Heart left ventricle (tissue), 16 donors: ENCODE results near the gene OR14K1. TPM values are rescaled to one million over a fixed set of nuclear protein-coding genes. Genes with fewer than 3 reads are reported as not detected.
"Not testable (repeated sequence)": the region's sequence is repeated elsewhere in the genome, so short reads cannot be mapped to it uniquely, and the experiment has no call there.

Source experiments
- ATAC-seq, 4 donors: fragments of 200-7000 bp; cut with Tn5 transposase; one replicate each; pipeline ENCODE4 v1.9.1; 2020 to 2022; ENCODE audit warnings: moderate library complexity in 4 of 4, mild to moderate bottlenecking in 3 of 4, moderate number of reproducible peaks in 1 of 4
- DNase-seq, 5 donors: peaks; one replicate each; pipeline ENCODE4 v3.0.0-alpha.2; 2020
- H3K27ac ChIP-seq, 12 donors: fragments of 200-600 bp; sonication (generic) in 4 of 12; one replicate each; pipeline versions ENCODE4 v1.5.0 to v1.8.0; 2016 to 2022; ENCODE audit warnings: mild to moderate bottlenecking in 2 of 12
- H3K27me3 ChIP-seq, 9 donors: fragments of 200-600 bp; sonication (generic) in 2 of 9; one replicate each; pipeline versions ENCODE4 v1.5.1 to v1.8.0; 2016 to 2022; ENCODE audit warnings: mild to moderate bottlenecking in 3 of 9
- H3K36me3 ChIP-seq, 9 donors: fragments of 200-600 bp; sonication (generic) in 2 of 9; one replicate each; pipeline versions ENCODE4 v1.5.0 to v1.8.0; 2018 to 2022; ENCODE audit warnings: mild to moderate bottlenecking in 2 of 9
- H3K4me1 ChIP-seq, 12 donors: fragments of 200-600 bp; sonication (generic) in 4 of 12; one replicate each; pipeline versions ENCODE4 v1.5.0 to v1.8.0; 2016 to 2022; ENCODE audit warnings: mild to moderate bottlenecking in 3 of 12
- H3K4me3 ChIP-seq, 12 donors: fragments of 200-600 bp; sonication (generic) in 4 of 12; one replicate each; pipeline versions ENCODE4 v1.5.0 to v1.8.0; 2017 to 2022; ENCODE audit warnings: mild to moderate bottlenecking in 9 of 12, moderate library complexity in 4 of 12
- H3K9me3 ChIP-seq, 12 donors: fragments of 200-600 bp; sonication (generic) in 4 of 12; one replicate each; pipeline versions ENCODE4 v1.5.0 to v1.8.0; 2016 to 2022; ENCODE audit warnings: mild to moderate bottlenecking in 1 of 12
- CTCF ChIP-seq, 12 donors: fragments of 200-600 bp; sonication (generic) in 4 of 12; IDR thresholded peaks; one replicate each; pipeline versions ENCODE4 v1.5.0 to v1.8.0; 2018 to 2022; ENCODE audit warnings: antibody characterized with exemption in 12 of 12, mild to moderate bottlenecking in 5 of 12
- POLR2A ChIP-seq, 2 donors: fragments of 450-650 bp; IDR thresholded peaks; one replicate each; pipeline ENCODE4 v1.6.1; 2017; ENCODE audit warnings: antibody characterized with exemption in 2 of 2, mild to moderate bottlenecking in 2 of 2, moderate library complexity in 2 of 2
- WGBS, 4 donors: extraction: QIAGEN DNeasy Blood & Tissue Kit in 2 of 4; methylation state at CpG; one replicate each; pipeline versions ENCODE4 v1.1.5 to v1.1.7; 2013 to 2018; 5-methylcytosine and 5-hydroxymethylcytosine counted together
- intact Hi-C, 10 donors: fragments of 100-400 bp; cut with DNase I; formaldehyde crosslinking; loops; one replicate each; pipeline versions ENCODE4 v1.11.1 to v1.14.2; 2022
- polyA plus RNA-seq, 2 donors: library from polyadenylated mRNA; stranded (reverse); fragments of 200-250 nt; gene quantifications; one replicate each; pipeline ENCODE4 v1.2.3, GENCODE V29; 2013
- total RNA-seq, 9 donors: library from RNA; depleted of rRNA in 2 of 9; stranded (reverse); fragments of >200 nt in 2 of 9; fragmentation: NEBNext Ultra II Directional in 3 of 9; extraction: Animal tissue kit (Norgen Biotek cat#: 25700) in 3 of 9; gene quantifications; one replicate each; pipeline versions ENCODE4 v1.1.0 to v1.2.4, GENCODE V29; 2016 to 2023
- donor health status: ischemic (EF 13 %, LVEDD 7.1; RV severe dilation, severe dysfunction).
- donor health status: healthy with polysubstance abuse.
- donor health status: DM: no; HTN: yes; CAD: no.
- donor health status: DM: no; HTN: no; CAD: no.
- donor health status: ischemic (EF 25% LVEDD 6.9; RV normal size, moderate dysfunction).
- donor health status: ischemic (EF 25% LVEDD 5.7; RV mildly dilated, moderate dysfunction).
- donor health status: healthy.
- donor health status: DM: yes; HTN: yes; CAD: no.
- donor health status: ischemic (EF 35%, LVEDD 5.7; RV mildly dilated, moderate dysfunction).
- donor health status: nonischemic (EF 11% LVEDD 7.7; RV severe dilation, severe dysfunction).
- donor health status: DM: yes; HTN: yes; CAD: no.
- donor health status: PGD.
- donor health status: ischemic (EF 29% LVEDD 5.4; RV normal size, mild dysfunction).
- donor health status: nonischemic (EF 23%, LVEDD 6.1; RV moderate dilation, normal function).

Gene OR14K1
- total and polyA plus RNA-seq, 11 donors, result not detected

GRCh38 chr1:247746391-247746935 is 8.0 kb downstream of the OR14K1 start:
- TF ChIP-seq POLR2A (IDR thresholded peaks at IDR 0.05) (no peak), CTCF (IDR thresholded peaks at IDR 0.05) (no peak)
- WGBS, 4 donors, result 69 to 80% (median 79%) methylated on average over 3 of the region's 3 CpGs
- ATAC-seq, result no peak
- DNase-seq, result no peak
- Histone ChIP-seq H3K4me1 (no peaks in the 10 kb centered on the region), H3K9me3 (peaks cover 0 to 21% (median 7%) of the 10 kb centered on the region in 12 donors), H3K27me3 (no peaks in the 10 kb centered on the region), H3K36me3 (no peaks in the 10 kb centered on the region), H3K4me3 (no peak overlapping the region), H3K27ac (no peak overlapping the region)
- intact Hi-C loops, result no loop called here

- WGBS, 4 donors, result 85 to 93% (median 89%) methylated on average over 7 of the region's 7 CpGs
- intact Hi-C loops, result no loop called here
- DNase-seq, result no peak
- TF ChIP-seq POLR2A (IDR thresholded peaks at IDR 0.05) (no peak), CTCF (IDR thresholded peaks at IDR 0.05) (no peak)
- Histone ChIP-seq H3K4me3 (no peak overlapping the region), H3K9me3 (peaks cover 0 to 30% (median 8%) of the 10 kb centered on the region in 12 donors), H3K4me1 (no peaks in the 10 kb centered on the region), H3K27ac (no peak overlapping the region), H3K27me3 (no peaks in the 10 kb centered on the region), H3K36me3 (no peaks in the 10 kb centered on the region)
- ATAC-seq, result no peak
Measured at GRCh38 chr1:247747616-247748015, 9.2 kb downstream of the OR14K1 start.

- intact Hi-C loops, result no loop called here
- 90 to 92% (median 91%) methylated on average over 2 of the region's 2 CpGs for WGBS, 4 donors
- Histone ChIP-seq H3K36me3 (no peaks in the 10 kb centered on the region), H3K4me1 (no peaks in the 10 kb centered on the region), H3K4me3 (no peak within 1 kb of the TSS), H3K9me3 (peaks cover 0 to 30% (median 8%) of the 10 kb centered on the region in 12 donors), H3K27me3 (no peaks in the 10 kb centered on the region), H3K27ac (no peak within 1 kb of the TSS)
- no peak for ATAC-seq
- TF ChIP-seq CTCF (IDR thresholded peaks at IDR 0.05) (no peak), POLR2A (IDR thresholded peaks at IDR 0.05) (no peak)
- DNase-seq, result no peak
Measured at GRCh38 chr1:247748041-247748440, 9.6 kb downstream of the OR14K1 start, which contains the start of gene OR14A2. OR14A2 (minus strand) TSS chr1:247748141.

GRCh38 chr1:247749870-247750269 is 11.5 kb downstream of the OR14K1 start:
- no peak overlapping the region for H3K27ac ChIP-seq
- DNase-seq (no peak), ATAC-seq (no peak)
- WGBS, 4 donors, result 77 to 100% (median 96%) methylated on average over 1 of the region's 1 CpG
- H3K36me3 ChIP-seq, result no peaks in the 10 kb centered on the region
- TF ChIP-seq CTCF (IDR thresholded peaks at IDR 0.05), result no peak
- no peak for TF ChIP-seq POLR2A (IDR thresholded peaks at IDR 0.05)
- peaks cover 0 to 30% (median 8%) of the 10 kb centered on the region in 12 donors for H3K9me3 ChIP-seq
- intact Hi-C loops, result no loop called here
- no peaks in the 10 kb centered on the region for H3K27me3 ChIP-seq
- no peaks in the 10 kb centered on the region for H3K4me1 ChIP-seq
- no peak overlapping the region for H3K4me3 ChIP-seq

GRCh38 chr1:247754311-247754710 is 15.9 kb downstream of the OR14K1 start:
- H3K4me3 ChIP-seq, H3K27me3 ChIP-seq, intact Hi-C loops, H3K36me3 ChIP-seq, ATAC-seq, DNase-seq, H3K27ac ChIP-seq, H3K4me1 ChIP-seq: not testable (repeated sequence)
- WGBS, 4 donors, result 85 to 100% (median 89%) methylated on average over 1 of the region's 1 CpG
- peaks cover 0 to 26% (median 8%) of the 10 kb centered on the region in 12 donors for H3K9me3 ChIP-seq
